Stomach (tissue), 9 donors: ENCODE data around the gene CLBA1. TPM values are rescaled to one million over a fixed set of nuclear protein-coding genes. Genes with fewer than 3 reads are reported as not detected.
A peak's percentile ranks its signal among the peaks of the same experiment; 100 is the strongest.

Source experiments
- DNase-seq, 2 donors: peaks; one replicate each; pipeline versions ENCODE4 v3.0.0 to v3.0.0-alpha.2; 2013 to 2019
- H3K27ac ChIP-seq, 5 donors: fragments of 200-600 bp in 4 of 5; sonication (generic) in 4 of 5; one replicate each; pipeline ENCODE4 v1.5.1; 2013 to 2019; ENCODE audit warnings: mild to moderate bottlenecking in 1 of 5, moderate library complexity in 1 of 5
- H3K27me3 ChIP-seq, 3 donors: fragments of 200-600 bp; sonication (generic); one replicate each; pipeline ENCODE4 v1.5.1; 2017 to 2019; ENCODE audit warnings: mixed run types in 1 of 3
- H3K36me3 ChIP-seq, 4 donors: fragments of 200-600 bp; sonication (generic); 1 replicate in 3 of 4; 2 replicates in 1 of 4; pipeline ENCODE4 v1.5.1; 2016 to 2019
- H3K4me1 ChIP-seq, 4 donors: fragments of 200-600 bp; sonication (generic); one replicate each; pipeline ENCODE4 v1.5.1; 2016 to 2019
- H3K4me3 ChIP-seq, 4 donors: fragments of 200-600 bp; sonication (generic) in 3 of 4; one replicate each; pipeline ENCODE4 v1.5.1; 2016 to 2019; ENCODE audit warnings: mild to moderate bottlenecking in 1 of 4
- H3K9me3 ChIP-seq, 4 donors: fragments of 200-600 bp; sonication (generic); one replicate each; pipeline ENCODE4 v1.5.1; 2016 to 2019
- CTCF ChIP-seq, 7 experiments: fragments of 450-650 bp in 4 of 7; fragments of 200-600 bp in 3 of 7; sonication (generic) in 3 of 7; IDR thresholded peaks; one replicate each; pipeline ENCODE4 v1.5.1; 2016 to 2019; ENCODE audit warnings: antibody characterized with exemption in 7 of 7, control low read depth in 2 of 7, mild to moderate bottlenecking in 1 of 7
- EP300 ChIP-seq: sonication (generic); formaldehyde crosslinking; IDR thresholded peaks from one replicate; pipeline ENCODE4 v1.6.1; 2017; ENCODE audit warnings: antibody characterized with exemption
- POLR2A ChIP-seq, 4 donors: fragments of 450-650 bp; IDR thresholded peaks; one replicate each; pipeline ENCODE4 v1.6.1; 2016; ENCODE audit warnings: antibody characterized with exemption in 4 of 4, control low read depth in 2 of 4, mild to moderate bottlenecking in 1 of 4, moderate library complexity in 1 of 4
- POLR2AphosphoS5 ChIP-seq, 3 donors: sonication (generic); formaldehyde crosslinking; IDR thresholded peaks; one replicate each; pipeline ENCODE4 v1.6.1; 2016; ENCODE audit warnings: antibody characterized with exemption in 3 of 3
- WGBS, 5 donors: extraction: QIAGEN DNeasy Blood & Tissue Kit in 3 of 5; methylation state at CpG; one replicate each; pipeline versions ENCODE4 v1.1.5 to v1.1.7; 2013 to 2018; 5-methylcytosine and 5-hydroxymethylcytosine counted together
- intact Hi-C: fragments of 100-400 bp; cut with DNase I; formaldehyde crosslinking; loops from one replicate; pipeline ENCODE4 v1.15.1; 2023; ENCODE audit warnings: low total_unique reads
- polyA plus RNA-seq, 3 donors: library from polyadenylated mRNA; stranded (reverse); fragments of 200-250 nt; gene quantifications; one replicate each; pipeline ENCODE4 v1.2.3, GENCODE V29; 2013
- total RNA-seq, 5 donors: library from RNA; depleted of rRNA; stranded (reverse); fragments of >200 nt; gene quantifications; one replicate each; pipeline versions ENCODE4 v1.1.0 to v1.2.3, GENCODE V29; 2014 to 2016
- donor health status: healthy with polysubstance abuse.
- donor health status: Bipolar disorder and iron deficiency.
- donor health status: healthy.

CLBA1 gene
- total and polyA plus RNA-seq, 8 donors, result 3.5 to 13.9 (median 5.8) TPM; not detected in 1

GRCh38 chr14:104983231-104983721 is 2.3 kb upstream of the CLBA1 start:
- DNase-seq, result no peak

GRCh38 chr14:104984056-104984894 is 1.3 kb upstream of the CLBA1 start:
- Histone ChIP-seq H3K4me3 (no peak overlapping the region), H3K36me3 (peaks cover 0 to 3% (median 0%) of the 10 kb centered on the region in 4 donors), H3K27ac (peak overlapping the region in 2 of 5 donors; percentile 83 to 88), H3K9me3 (no peaks in the 10 kb centered on the region), H3K27me3 (no peaks in the 10 kb centered on the region), H3K4me1 (peaks cover 18 to 35% (median 28%) of the 10 kb centered on the region in 4 donors)
- WGBS, 5 donors, result 87 to 95% (median 92%) methylated on average over 14 to 15 of the region's 15 CpGs
- intact Hi-C loops, result no loop called here
- TF ChIP-seq EP300 (no peak), CTCF (IDR thresholded peaks at IDR 0.05) (no peak), POLR2AphosphoS5 (IDR thresholded peaks at IDR 0.05) (no peak), POLR2A (IDR thresholded peaks at IDR 0.05) (no peak)
- no peak for DNase-seq

More at GRCh38 chr14:104983231-104983721, 2.3 kb upstream of the CLBA1 start:
- peaks cover 0 to 8% (median 6%) of the 10 kb centered on the region in 3 donors for H3K27me3 ChIP-seq
- H3K36me3 ChIP-seq, result no peaks in the 10 kb centered on the region
- intact Hi-C loops, result no loop called here
- WGBS, 5 donors, result 71 to 75% (median 73%) methylated on average over 11 to 12 of the region's 12 CpGs
- TF ChIP-seq POLR2AphosphoS5 (IDR thresholded peaks at IDR 0.05) (no peak), POLR2A (IDR thresholded peaks at IDR 0.05) (no peak), EP300 (no peak), CTCF (IDR thresholded peaks at IDR 0.05) (no peak)
- no peak overlapping the region for H3K4me3 ChIP-seq
- H3K27ac ChIP-seq, result no peak overlapping the region
- peaks cover 18 to 45% (median 35%) of the 10 kb centered on the region in 4 donors for H3K4me1 ChIP-seq
- no peaks in the 10 kb centered on the region for H3K9me3 ChIP-seq

GRCh38 chr14:104986487-104987164 is 1.0 kb downstream of the CLBA1 start:
- H3K27ac ChIP-seq, result peak overlapping the region in 2 of 5 donors; percentile 83 to 88
- peak overlapping the region; percentile 80 to 94 (median 90) for H3K4me3 ChIP-seq
- intact Hi-C loops, result no loop called here
- H3K27me3 ChIP-seq, result no peaks in the 10 kb centered on the region
- no peaks in the 10 kb centered on the region for H3K9me3 ChIP-seq
- DNase-seq, result no peak
- H3K36me3 ChIP-seq, result peaks cover 0 to 11% (median 4%) of the 10 kb centered on the region in 4 donors
- TF ChIP-seq POLR2AphosphoS5 (IDR thresholded peaks at IDR 0.05) (no peak), CTCF (IDR thresholded peaks at IDR 0.05) (no peak), POLR2A (IDR thresholded peaks at IDR 0.05) (no peak), EP300 (no peak)
- peaks cover 10 to 20% (median 19%) of the 10 kb centered on the region in 4 donors for H3K4me1 ChIP-seq
- WGBS, 5 donors, result 54 to 64% (median 57%) methylated on average over 14 to 19 of the region's 19 CpGs

GRCh38 chr14:104989236-104989950 is 3.8 kb downstream of the CLBA1 start:
- peaks cover 10 to 20% (median 19%) of the 10 kb centered on the region in 4 donors for H3K4me1 ChIP-seq
- intact Hi-C loops, result no loop called here
- no peak for DNase-seq

More at GRCh38 chr14:104989236-104989950, 3.8 kb downstream of the CLBA1 start:
- WGBS, 5 donors, result 89 to 93% (median 93%) methylated on average over 14 to 16 of the region's 16 CpGs
- Histone ChIP-seq H3K4me3 (no peak overlapping the region), H3K27ac (no peak overlapping the region), H3K36me3 (peaks cover 10 to 39% (median 30%) of the 10 kb centered on the region in 4 donors), H3K27me3 (no peaks in the 10 kb centered on the region), H3K9me3 (no peaks in the 10 kb centered on the region)
- TF ChIP-seq EP300, result no peak
